D721Med (cell line): ENCODE measurements around the gene FAM204A.

Experiments
- DNase-seq: peaks from one replicate; pipeline ENCODE4 v3.0.0; 2011; ENCODE audit warnings: low spot score; ENCODE audit not compliant: insufficient read length
- FAIRE-seq: peaks from 2 replicates; lab custom pipeline; 2011; peaks lifted over from hg19 to GRCh38; lab: Jason Lieb, UNC
- TF ChIP-seq, protein P1 (sequence below): IDR thresholded peaks from 2 replicates; pipeline ENCODE4 v1.5.1; 2012; ENCODE audit warnings: mild to moderate bottlenecking, control low read depth; ENCODE audit not compliant: insufficient read depth; ENCODE audit errors: missing control alignments

Gene FAM204A

DNA sequence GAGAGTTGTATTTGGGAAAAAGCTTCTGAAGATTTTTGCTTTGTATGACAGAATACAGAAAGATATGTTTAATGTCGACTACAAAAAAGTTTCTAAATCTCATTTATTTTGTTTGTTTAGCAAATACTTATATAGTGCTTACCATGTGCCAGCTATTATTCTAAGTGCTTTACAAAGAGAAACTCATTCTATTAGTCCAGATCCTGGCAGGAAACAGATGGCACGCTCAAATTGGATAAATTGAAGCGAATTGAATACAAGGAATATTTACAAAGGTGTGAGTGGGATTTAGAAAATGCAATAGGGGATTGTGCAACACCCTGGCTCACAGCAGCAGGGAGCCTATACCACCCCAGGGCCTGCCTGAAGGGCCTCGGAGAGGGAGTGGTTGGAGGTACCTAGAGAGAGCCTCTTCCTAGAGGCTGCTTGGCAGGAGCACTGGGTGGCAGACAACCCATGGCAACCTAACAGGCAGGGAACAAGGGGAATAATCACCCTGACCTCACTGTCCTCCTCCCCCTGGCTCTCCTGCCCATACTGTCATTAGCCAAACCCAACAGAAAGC is 27.6 kb upstream of the FAM204A start:
- DNase-seq (no peak), FAIRE-seq (no peak)
- TF ChIP-seq, protein P1, sequence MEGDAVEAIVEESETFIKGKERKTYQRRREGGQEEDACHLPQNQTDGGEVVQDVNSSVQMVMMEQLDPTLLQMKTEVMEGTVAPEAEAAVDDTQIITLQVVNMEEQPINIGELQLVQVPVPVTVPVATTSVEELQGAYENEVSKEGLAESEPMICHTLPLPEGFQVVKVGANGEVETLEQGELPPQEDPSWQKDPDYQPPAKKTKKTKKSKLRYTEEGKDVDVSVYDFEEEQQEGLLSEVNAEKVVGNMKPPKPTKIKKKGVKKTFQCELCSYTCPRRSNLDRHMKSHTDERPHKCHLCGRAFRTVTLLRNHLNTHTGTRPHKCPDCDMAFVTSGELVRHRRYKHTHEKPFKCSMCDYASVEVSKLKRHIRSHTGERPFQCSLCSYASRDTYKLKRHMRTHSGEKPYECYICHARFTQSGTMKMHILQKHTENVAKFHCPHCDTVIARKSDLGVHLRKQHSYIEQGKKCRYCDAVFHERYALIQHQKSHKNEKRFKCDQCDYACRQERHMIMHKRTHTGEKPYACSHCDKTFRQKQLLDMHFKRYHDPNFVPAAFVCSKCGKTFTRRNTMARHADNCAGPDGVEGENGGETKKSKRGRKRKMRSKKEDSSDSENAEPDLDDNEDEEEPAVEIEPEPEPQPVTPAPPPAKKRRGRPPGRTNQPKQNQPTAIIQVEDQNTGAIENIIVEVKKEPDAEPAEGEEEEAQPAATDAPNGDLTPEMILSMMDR = no peak

DNA sequence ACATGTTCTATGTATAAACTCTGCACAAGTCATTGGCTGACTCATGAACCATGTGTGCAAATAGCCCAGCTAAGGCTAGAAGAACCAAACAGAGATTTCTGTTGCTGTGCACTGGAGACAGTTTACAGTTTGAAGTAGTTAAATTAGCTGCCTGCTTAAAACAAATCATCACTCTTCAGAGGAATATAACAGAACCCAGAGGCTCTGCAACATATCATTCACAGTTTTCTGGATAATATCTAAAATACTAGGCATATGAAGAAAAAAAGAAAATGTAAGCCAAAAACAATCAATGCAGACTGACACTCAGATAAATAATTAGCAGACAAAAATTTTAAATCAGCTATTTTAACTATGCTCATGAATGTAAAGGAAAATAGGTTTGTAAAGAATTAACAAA is 23.6 kb upstream of the FAM204A start:
- DNase-seq (no peak), FAIRE-seq (no peak)
- TF ChIP-seq, protein P1 = no peak

DNA sequence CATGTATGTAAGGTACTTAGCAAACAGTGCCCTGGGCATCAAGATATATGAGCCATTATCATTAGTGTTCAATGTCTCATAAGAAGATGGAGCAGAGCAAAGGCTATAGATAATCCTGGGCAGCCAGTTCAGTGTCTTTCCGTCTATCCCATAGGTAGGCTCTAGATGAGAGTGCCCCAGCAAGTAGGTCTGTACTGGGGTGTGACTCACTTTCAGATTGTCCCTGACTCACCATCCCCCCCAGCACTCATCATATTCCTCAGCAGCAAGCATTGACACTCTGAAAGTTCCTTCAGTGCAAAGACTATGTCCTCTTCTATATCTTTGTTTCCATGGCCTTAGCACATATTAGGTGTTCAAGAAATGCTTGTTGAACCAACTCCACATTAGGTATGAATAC is 20.0 kb upstream of the FAM204A start:
- no peak for FAIRE-seq
- DNase-seq = no peak
- TF ChIP-seq, protein P1 = no peak

DNA sequence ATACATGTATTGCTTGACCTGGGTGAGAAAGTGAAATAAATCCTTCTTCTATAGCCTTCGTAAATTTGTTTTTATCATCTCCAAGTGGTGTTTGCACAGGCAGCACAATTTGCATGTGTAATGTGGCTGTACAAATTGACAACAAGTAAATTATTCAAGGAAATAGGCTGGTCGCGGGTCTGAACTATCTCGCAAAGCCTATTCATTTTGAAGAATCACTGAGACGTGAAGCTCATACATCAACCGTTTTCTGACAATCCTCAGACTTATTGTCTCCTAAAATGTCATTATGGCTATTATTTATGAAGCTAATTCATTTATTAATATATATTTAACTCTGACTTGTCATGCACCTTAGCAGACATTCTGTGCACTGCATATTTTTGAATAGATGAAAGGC is 16.2 kb upstream of the FAM204A start:
- TF ChIP-seq, protein P1 = no peak
- DNase-seq (no peak), FAIRE-seq (no peak)

DNA sequence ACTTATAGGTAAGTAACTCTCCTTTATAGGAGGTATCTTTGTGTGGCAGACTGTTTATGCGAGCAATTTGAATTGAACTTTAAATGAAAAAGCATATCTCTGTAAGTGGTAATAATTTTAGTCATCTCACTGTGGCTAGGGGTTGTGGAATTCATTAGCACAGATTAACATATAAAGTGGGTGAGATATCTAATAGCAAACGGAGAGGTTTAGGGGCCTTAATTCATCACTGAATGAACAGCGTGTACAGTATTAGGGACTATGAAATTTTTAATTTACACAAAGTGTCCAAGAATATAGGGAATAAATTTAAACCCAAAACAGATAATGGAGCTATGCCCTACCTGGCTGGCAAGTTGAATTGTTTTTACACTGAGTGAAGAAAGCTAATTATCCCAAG is 15.7 kb upstream of the FAM204A start:
- TF ChIP-seq, protein P1 = no peak
- no peak for DNase-seq
- no peak for FAIRE-seq

DNA sequence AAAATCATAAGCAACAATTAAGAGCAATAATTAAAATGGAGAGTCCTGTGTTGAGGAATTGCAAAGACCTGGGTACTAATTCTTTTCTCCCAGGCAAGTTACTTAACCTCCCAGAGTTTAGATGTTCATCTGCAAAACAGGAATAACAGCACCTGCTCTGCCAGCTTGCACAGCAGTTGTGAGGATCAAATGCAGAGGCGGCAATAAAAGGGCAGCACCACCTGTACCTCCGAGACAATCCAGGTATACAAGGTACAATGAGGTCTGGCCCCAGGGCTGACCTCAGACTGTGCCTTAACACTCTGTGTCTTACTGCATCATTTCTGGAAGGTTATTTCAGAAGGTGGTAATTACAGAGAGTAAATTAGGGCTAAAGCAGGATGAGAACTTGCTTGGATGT is 14.5 kb upstream of the FAM204A start:
- FAIRE-seq = no peak
- TF ChIP-seq, protein P1 = no peak
- DNase-seq = no peak

DNA sequence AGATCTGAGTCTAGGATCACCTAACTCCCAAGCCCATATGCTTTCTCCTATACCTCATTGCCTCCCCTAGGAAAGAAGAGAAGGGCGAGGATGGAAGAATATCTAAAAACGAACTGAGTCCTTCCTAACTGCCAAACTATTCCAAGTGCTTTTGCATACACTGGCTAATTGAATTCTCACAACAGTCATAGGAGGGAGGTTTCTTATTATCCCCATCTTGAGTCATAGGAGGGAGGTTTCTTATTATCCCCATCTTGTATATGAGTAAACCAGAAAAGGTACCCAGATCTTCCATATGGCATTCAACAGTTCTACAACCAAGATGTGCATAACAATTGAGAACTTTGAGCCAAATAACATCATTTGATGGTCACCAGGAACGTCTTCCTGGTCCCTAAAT is 13.1 kb upstream of the FAM204A start:
- TF ChIP-seq, protein P1 = no peak
- FAIRE-seq (no peak), DNase-seq (no peak)
